ENCODE measurements around the gene NHLRC4. TPM values are rescaled to one million over a fixed set of nuclear protein-coding genes. Genes with fewer than 3 reads are reported as not detected.

Gene NHLRC4
- total RNA-seq, 2 experiments from 2014 or later = 0.41 to 0.72 TPM

DNA sequence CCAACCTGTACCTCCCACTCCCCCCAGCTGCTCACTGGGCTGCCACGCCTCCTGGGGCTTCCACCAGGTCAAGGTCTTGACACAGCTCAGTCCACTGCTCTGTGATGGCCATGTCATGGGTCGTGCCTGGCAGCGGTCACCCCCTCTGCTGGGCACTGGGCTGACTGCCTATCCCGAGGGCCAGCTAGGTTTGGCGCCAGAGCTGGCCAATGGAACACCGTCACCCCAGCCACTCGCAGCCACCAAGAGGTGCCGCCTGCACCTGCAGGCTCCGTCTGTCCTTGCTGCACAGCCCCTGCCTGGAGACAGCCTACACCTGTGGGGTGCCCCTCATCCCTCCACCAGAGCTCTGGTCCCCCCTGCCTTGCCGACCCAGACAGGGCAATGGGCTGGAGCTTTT, 18.5 kb downstream of the NHLRC4 start:
- peaks cover 13% of the 10 kb centered on the region for H3K36me3 Mint-ChIP-seq (ENCODE audit: low read depth)
- intact Hi-C loops (cut with micrococcal nuclease) = loop anchor here (10.0 kb wide), 1 partner anchor 79 kb away; the partner anchor contains the start of gene RHOT2
- ChIA-PET POLR2A (interaction anchor here (1.3 kb wide), 1 partner anchor 24 kb away, joined by 3 read pairs; no protein-coding TSS in a partner anchor), CTCF (no interaction called here)
- H3K27ac Mint-ChIP-seq = no peak overlapping the region
- DNase-seq = no peak
- no peaks in the 10 kb centered on the region for H3K9me3 Mint-ChIP-seq
- no peak for ATAC-seq
- H3K27me3 Mint-ChIP-seq = no peaks in the 10 kb centered on the region
- no peak overlapping the region for H3K4me3 Mint-ChIP-seq
- peaks cover 4% of the 10 kb centered on the region for H3K4me1 Mint-ChIP-seq (ENCODE audit: low read depth)
- TF ChIP-seq CTCF (IDR thresholded peaks at IDR 0.05) = no peak

- H3K36me3 Mint-ChIP-seq (ENCODE audit: low read depth) = peaks cover 13% of the 10 kb centered on the region
- H3K4me1 Mint-ChIP-seq (ENCODE audit: low read depth) = peaks cover 10% of the 10 kb centered on the region
- H3K9me3 Mint-ChIP-seq = no peaks in the 10 kb centered on the region
- no peak for TF ChIP-seq CTCF (IDR thresholded peaks at IDR 0.05)
- no peaks in the 10 kb centered on the region for H3K27me3 Mint-ChIP-seq
- POLR2A ChIA-PET = interaction anchor here (1.3 to 1.4 kb wide), 2 partner anchors 15 to 23 kb away, joined by 3 to 4 read pairs; no protein-coding TSS in a partner anchor
- no peak overlapping the region for H3K27ac Mint-ChIP-seq
- H3K4me3 Mint-ChIP-seq = no peak overlapping the region
- ATAC-seq (no peak), DNase-seq (no peak)
- CTCF ChIA-PET = no interaction called here
- intact Hi-C loops (cut with micrococcal nuclease) = loop anchor here (10.0 kb wide), 1 partner anchor 79 kb away; the partner anchor contains the start of gene RHOT2
Observed at GRCh38 chr16:586047-586644, 19.3 kb downstream of the NHLRC4 start.

- intact Hi-C loops (cut with micrococcal nuclease) = loop anchor here (10.0 kb wide), 1 partner anchor 78 kb away; the partner anchor contains the start of gene RHOT2
- Mint-ChIP-seq H3K27me3 (no peaks in the 10 kb centered on the region), H3K36me3 (ENCODE audit: low read depth) (peaks cover 13% of the 10 kb centered on the region), H3K9me3 (no peaks in the 10 kb centered on the region), H3K4me3 (peak overlapping the region; percentile 83), H3K27ac (peak overlapping the region; percentile 98), H3K4me1 (ENCODE audit: low read depth) (peaks cover 12% of the 10 kb centered on the region)
- no peak for DNase-seq
- POLR2A ChIA-PET = interaction anchor here (1.1 to 1.9 kb wide), 6 partner anchors 12 to 109 kb away, joined by 3 to 8 read pairs (median 4); partner anchors contain the start of gene METTL26
- no peak for ATAC-seq
- CTCF ChIA-PET = no interaction called here
- TF ChIP-seq CTCF (IDR thresholded peaks at IDR 0.05) = no peak
Observed at GRCh38 chr16:586645-587590, 20.1 kb downstream of the NHLRC4 start.

DNA sequence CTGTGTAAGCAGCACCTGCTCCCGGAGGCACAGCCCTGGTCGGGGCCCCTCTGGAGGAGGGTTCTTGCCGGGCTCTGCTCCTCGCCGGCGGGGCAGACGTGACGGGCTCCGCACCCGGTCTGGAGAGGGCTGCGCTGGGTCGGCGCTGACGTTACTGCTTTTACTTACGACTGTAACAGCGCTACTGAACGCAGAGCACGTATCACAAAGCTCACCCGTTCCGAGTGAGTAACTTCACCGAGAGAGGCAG, 21.8 kb downstream of the NHLRC4 start:
- Mint-ChIP-seq H3K36me3 (ENCODE audit: low read depth) (peaks cover 13% of the 10 kb centered on the region), H3K4me1 (ENCODE audit: low read depth) (peaks cover 21% of the 10 kb centered on the region), H3K9me3 (no peaks in the 10 kb centered on the region), H3K27me3 (no peaks in the 10 kb centered on the region), H3K27ac (peak overlapping the region; percentile 98), H3K4me3 (peak overlapping the region; percentile 83)
- ChIA-PET CTCF (interaction anchor here (1.4 to 1.8 kb wide), 2 partner anchors 12 to 17 kb away, joined by 3 to 5 read pairs; no protein-coding TSS in a partner anchor), POLR2A (interaction anchor here (0.7 to 1.9 kb wide), 13 partner anchors 9 to 108 kb away, joined by 3 to 8 read pairs (median 4); partner anchors contain the start of genes METTL26, PIGQ and RHOT2)
- ATAC-seq (peak; percentile 14), DNase-seq (peak; percentile 79)
- intact Hi-C loops (cut with micrococcal nuclease) = loop anchor here (10.0 kb wide), 1 partner anchor 76 kb away; the partner anchor contains the start of gene RHOT2
- TF ChIP-seq CTCF (IDR thresholded peaks at IDR 0.05) = no peak
